ENCODE measurements around the gene KAT6B. TPM values are rescaled to one million over a fixed set of nuclear protein-coding genes. Genes with fewer than 3 reads are reported as not detected.

Gene KAT6B
- total RNA-seq, 1 experiment from 2014 or later: 14.9 TPM

- Histone ChIP-seq H3K36me3 (ENCODE audit: control insufficient read depth, insufficient read depth, low read length) (peaks cover 5% of the 10 kb centered on the region), H3K9me3 (no peaks in the 10 kb centered on the region), H3K4me1 (no peaks in the 10 kb centered on the region), H3K27me3 (replicated peaks; ENCODE audit: control insufficient read depth, insufficient read depth, low read length) (no peaks in the 10 kb centered on the region), H3K4me3 (ENCODE audit: low read depth, low read length) (no peak overlapping the region)
- no peak for TF ChIP-seq CTCF (IDR thresholded peaks at IDR 0.05; ENCODE audit: insufficient read depth in 1 of 2, low read depth in 1 of 2, low read length in 1 of 2, severe bottlenecking in 1 of 2, unreplicated experiment in 1 of 2)
- H3K4me3 Mint-ChIP-seq (ENCODE audit: unreplicated experiment): no peak overlapping the region
- ChIA-PET CTCF (no interaction called here), POLR2A (no interaction called here)
- no peaks in the 10 kb centered on the region for H3K27me3 Mint-ChIP-seq (ENCODE audit: insufficient read depth, unreplicated experiment)
- H3K36me3 Mint-ChIP-seq (ENCODE audit: insufficient read depth, unreplicated experiment): no peaks in the 10 kb centered on the region
- no peak overlapping the region for H3K27ac Mint-ChIP-seq (ENCODE audit: unreplicated experiment)
- no peaks in the 10 kb centered on the region for H3K9me3 Mint-ChIP-seq (ENCODE audit: unreplicated experiment)
- BruUV-seq (replicated peaks): no TSS peak
- intact Hi-C loops (cut with micrococcal nuclease; ENCODE audit: unreplicated experiment): loop anchor here (10.0 kb wide), 1 partner anchor 205 kb away; the partner anchor contains the start of gene COMTD1
- DNase-seq: no peak
- no peaks in the 10 kb centered on the region for H3K4me1 Mint-ChIP-seq (ENCODE audit: low read depth, unreplicated experiment)
These were observed 203.0 kb downstream of the KAT6B start for GRCh38 chr10:75029420-75029819.

GRCh38 chr10:75029857-75030256 is 203.5 kb downstream of the KAT6B start:
- Histone ChIP-seq H3K36me3 (ENCODE audit: control insufficient read depth, insufficient read depth, low read length) (peaks cover 5% of the 10 kb centered on the region), H3K27me3 (replicated peaks; ENCODE audit: control insufficient read depth, insufficient read depth, low read length) (no peaks in the 10 kb centered on the region), H3K9me3 (no peaks in the 10 kb centered on the region), H3K4me3 (ENCODE audit: low read depth, low read length) (no peak overlapping the region), H3K4me1 (no peaks in the 10 kb centered on the region)
- POLR2A ChIA-PET: no interaction called here
- Mint-ChIP-seq H3K9me3 (ENCODE audit: unreplicated experiment) (no peaks in the 10 kb centered on the region), H3K4me1 (ENCODE audit: low read depth, unreplicated experiment) (no peaks in the 10 kb centered on the region), H3K27me3 (ENCODE audit: insufficient read depth, unreplicated experiment) (no peaks in the 10 kb centered on the region), H3K4me3 (ENCODE audit: unreplicated experiment) (no peak overlapping the region), H3K27ac (ENCODE audit: unreplicated experiment) (no peak overlapping the region), H3K36me3 (ENCODE audit: insufficient read depth, unreplicated experiment) (no peaks in the 10 kb centered on the region)
- no peak for DNase-seq
- TF ChIP-seq CTCF (IDR thresholded peaks at IDR 0.05; ENCODE audit: insufficient read depth in 1 of 2, low read depth in 1 of 2, low read length in 1 of 2, severe bottlenecking in 1 of 2, unreplicated experiment in 1 of 2): no peak
- BruUV-seq (replicated peaks): no TSS peak
- CTCF ChIA-PET: no interaction called here
- intact Hi-C loops (cut with micrococcal nuclease; ENCODE audit: unreplicated experiment): loop anchor here (10.0 kb wide), 1 partner anchor 205 kb away; the partner anchor contains the start of gene COMTD1

DNA sequence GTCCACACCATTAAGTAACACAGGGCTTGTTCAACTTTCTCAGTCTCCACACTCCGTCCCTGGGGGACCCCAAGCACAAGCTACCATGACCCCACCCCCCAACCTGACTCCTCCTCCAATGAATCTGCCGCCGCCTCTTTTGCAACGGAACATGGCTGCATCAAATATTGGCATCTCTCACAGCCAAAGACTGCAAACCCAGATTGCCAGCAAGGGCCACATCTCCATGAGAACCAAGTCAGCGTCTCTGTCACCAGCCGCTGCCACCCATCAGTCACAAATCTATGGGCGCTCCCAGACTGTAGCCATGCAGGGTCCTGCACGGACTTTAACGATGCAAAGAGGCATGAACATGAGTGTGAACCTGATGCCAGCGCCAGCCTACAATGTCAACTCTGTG is 204.0 kb downstream of the KAT6B start:
- no peaks in the 10 kb centered on the region for H3K9me3 ChIP-seq
- H3K4me3 ChIP-seq (ENCODE audit: low read depth, low read length): no peak overlapping the region
- Mint-ChIP-seq H3K27me3 (ENCODE audit: insufficient read depth, unreplicated experiment) (no peaks in the 10 kb centered on the region), H3K9me3 (ENCODE audit: unreplicated experiment) (no peaks in the 10 kb centered on the region), H3K36me3 (ENCODE audit: insufficient read depth, unreplicated experiment) (no peaks in the 10 kb centered on the region), H3K27ac (ENCODE audit: unreplicated experiment) (no peak overlapping the region), H3K4me3 (ENCODE audit: unreplicated experiment) (no peak overlapping the region), H3K4me1 (ENCODE audit: low read depth, unreplicated experiment) (no peaks in the 10 kb centered on the region)
- no TSS peak for BruUV-seq (replicated peaks)
- intact Hi-C loops (cut with micrococcal nuclease; ENCODE audit: unreplicated experiment): no loop called here
- CTCF ChIA-PET: no interaction called here
- H3K4me1 ChIP-seq: no peaks in the 10 kb centered on the region
- no peak for TF ChIP-seq CTCF (IDR thresholded peaks at IDR 0.05; ENCODE audit: insufficient read depth in 1 of 2, low read depth in 1 of 2, low read length in 1 of 2, severe bottlenecking in 1 of 2, unreplicated experiment in 1 of 2)
- no peaks in the 10 kb centered on the region for H3K27me3 ChIP-seq (replicated peaks; ENCODE audit: control insufficient read depth, insufficient read depth, low read length)
- POLR2A ChIA-PET: no interaction called here
- peaks cover 3% of the 10 kb centered on the region for H3K36me3 ChIP-seq (ENCODE audit: control insufficient read depth, insufficient read depth, low read length)
- DNase-seq: no peak
